HG03439 (cell line): Measurements from ENCODE around the gene CAND1.

Experiments
- ATAC-seq: cut with Tn5 transposase; IDR thresholded peaks from one replicate; pipeline ENCODE4 v1.9.1; 2021; ENCODE audit warnings: mild to moderate bottlenecking, moderate library complexity; ENCODE audit not compliant: unreplicated experiment

The CAND1 gene

DNA sequence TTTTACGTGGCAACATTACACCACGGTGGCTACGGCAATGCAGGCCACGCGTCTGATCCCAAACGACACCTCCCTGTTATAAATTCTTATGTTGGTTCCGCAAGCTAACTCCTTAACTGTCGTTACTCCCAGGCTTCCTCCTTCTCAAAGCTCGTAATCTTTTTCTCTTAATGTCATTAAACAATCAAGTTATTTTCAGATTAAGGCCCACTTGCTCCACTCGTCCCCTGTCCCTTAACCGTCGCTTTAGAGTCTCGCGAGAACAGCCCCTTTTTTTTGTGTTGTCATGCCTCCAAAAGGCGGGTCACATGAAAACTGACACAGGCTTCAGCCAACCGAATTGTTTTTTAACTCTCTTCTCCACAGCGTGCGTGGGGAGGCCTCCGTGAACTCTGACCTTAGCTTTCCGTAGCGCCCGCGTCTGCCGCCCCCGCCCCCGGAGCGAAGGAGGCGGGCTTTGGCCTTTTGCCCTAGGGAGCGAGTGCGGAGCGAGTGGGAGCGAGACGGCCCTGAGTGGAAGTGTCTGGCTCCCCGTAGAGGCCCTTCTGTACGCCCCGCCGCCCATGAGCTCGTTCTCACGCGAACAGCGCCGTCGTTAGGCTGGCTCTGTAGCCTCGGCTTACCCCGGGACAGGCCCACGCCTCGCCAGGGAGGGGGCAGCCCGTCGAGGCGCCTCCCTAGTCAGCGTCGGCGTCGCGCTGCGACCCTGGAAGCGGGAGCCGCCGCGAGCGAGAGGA is at the start of gene CAND1:
Gene CAND1 (plus strand): TSS at position 463 of the 737 bp plus-strand sequence. CDS start 360 bp downstream, outside the sequence.
- ATAC-seq: peak; percentile 80

DNA sequence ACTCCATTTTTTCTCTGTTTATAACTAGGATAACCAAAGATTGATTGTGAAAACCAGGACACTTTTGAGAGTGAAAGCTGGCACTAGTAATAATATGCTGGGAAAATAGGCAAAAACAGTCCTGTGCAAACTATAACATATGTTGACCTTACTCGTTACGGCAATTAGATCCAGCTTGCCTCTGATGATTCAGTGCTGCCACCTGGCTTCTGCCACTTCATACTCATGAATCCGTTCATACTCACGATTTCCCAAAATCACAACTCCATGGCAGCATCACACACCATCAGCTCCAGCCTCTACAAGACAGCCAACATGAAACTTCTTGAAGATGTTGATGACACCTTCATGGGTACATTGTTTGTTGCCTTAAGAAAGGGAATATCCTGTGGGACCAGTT is 49.1 kb upstream of the CAND1 start:
- ATAC-seq: no peak

DNA sequence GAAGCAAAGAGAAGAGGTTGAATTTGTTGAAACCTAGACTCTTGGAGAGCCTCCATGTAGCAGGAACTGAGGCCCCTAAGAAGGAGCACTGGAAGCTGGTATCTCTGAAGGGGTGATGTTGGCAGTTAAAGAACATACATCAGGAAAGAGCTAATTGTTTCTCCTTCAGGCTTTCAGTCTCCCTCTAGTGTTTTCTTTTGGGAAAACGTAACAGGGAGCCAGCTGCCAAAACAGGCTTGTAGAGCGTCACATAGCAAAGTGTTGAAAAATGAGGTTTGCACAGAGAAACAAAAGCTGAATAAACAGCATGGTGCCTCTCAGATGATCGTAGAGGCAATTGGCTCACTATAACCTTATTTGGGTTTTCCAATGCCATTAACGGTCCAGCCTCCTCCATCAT is 46.9 kb upstream of the CAND1 start:
- no peak for ATAC-seq

DNA sequence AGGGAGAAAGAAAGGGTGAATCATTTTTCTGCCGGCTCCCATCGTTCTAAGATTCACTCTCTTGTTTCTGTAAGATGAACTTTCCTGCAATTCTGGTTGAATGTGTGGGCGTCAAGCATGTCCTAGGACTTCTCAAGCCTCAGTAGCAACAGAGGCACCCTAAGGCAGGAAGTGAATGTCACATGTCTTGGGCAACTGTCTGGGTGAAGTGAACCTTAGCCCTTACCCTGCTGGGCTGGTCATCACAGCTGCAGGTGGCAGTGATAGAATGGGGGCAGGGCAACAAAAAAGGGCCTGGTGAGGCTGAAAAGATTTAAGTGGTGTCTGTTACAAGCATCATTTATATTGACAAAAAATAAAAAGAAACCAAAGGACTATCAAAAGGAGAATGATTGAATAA is 45.9 kb upstream of the CAND1 start:
- no peak for ATAC-seq

DNA sequence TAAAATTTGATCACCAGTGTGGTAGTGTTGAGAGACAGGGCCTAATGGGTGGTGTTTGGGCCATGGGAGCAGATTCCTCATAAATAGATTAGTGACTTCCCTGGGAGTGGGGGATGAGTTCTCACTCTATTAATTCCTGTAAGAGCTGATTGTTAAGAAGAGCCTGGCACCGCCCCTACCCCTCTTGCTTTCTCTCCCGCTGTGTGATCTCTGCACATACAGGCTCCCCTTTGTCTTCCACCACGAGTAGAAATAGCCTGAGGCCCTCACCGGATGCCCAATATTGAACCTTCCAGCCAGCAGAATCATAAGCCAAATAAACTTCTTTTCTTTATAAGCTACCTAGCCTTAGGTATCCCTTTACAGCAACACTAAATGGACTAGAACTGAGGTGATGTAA is 31.9 kb upstream of the CAND1 start:
- no peak for ATAC-seq

DNA sequence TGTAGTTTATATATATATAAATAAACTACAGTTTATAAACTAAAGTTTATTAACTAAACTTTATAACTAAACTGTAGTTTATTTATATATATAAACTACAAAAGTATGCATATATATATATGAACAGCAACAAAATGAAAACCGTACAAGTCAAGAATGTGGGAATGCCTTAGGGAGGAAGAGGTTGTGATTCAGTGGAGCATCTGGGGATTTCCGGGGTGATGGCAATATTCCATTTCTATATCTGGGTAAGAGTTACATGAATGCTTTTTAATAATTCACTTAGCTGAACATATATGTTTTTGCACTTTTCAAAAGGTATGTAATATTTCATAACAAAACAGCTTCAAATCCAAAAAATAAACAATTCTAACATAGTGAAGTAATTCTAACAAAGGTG is 30.1 kb upstream of the CAND1 start:
- no peak for ATAC-seq

DNA sequence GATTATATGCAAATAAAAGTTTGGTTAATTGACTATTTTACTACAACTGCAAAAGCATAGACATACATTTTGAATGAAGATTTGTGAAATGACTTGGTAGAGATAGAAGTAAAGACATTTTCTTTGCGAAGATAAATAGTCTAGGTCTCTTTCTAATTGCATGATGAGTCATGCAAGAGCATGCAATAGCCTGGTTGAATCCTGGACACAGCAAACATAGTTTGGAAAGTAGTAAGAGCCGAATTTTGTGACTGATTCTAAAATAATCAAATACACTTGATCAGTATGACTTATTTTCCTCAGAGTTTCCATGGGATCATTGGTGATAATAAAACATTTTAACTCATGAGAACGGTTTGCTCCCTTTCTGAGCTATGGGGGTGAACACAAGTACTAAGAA is 27.7 kb upstream of the CAND1 start:
- no peak for ATAC-seq

DNA sequence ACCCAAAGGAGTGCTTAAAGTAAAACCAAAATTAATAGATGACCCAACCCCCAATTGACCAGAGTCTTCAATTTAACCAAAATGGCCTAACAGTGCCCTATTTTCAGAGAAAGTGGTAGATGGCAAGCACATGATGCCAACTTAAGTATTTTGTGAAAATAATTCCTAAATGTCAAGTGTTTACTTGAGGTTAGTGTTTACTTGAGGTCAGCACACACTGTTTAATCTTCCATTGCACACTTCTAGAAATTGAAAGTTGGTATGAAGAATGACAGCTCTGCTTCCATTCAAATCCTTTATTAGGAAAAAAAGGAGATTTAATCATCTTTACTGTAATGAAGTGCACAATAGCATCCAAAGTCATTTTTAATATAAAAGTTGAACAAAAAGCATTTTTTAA is 25.9 kb upstream of the CAND1 start:
- ATAC-seq: no peak

DNA sequence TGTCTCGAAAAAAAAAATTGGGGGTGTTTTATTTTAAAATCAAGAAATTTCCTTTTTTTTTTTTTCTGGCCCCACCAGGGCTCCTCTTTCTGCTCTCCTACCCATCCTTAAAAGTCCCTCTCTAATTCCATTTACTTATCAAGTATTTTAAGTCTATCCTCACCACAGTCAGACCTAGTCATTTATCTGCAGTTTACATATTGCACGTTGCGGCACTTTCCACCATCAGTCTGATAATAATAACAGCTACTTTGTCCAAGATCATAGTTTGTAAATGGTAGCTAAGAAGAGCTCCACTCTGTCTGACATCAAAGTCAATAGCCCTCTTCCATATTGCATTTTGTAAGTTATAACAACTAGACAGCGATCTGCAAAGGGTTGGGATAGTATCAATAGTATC is 23.6 kb upstream of the CAND1 start:
- ATAC-seq: no peak

DNA sequence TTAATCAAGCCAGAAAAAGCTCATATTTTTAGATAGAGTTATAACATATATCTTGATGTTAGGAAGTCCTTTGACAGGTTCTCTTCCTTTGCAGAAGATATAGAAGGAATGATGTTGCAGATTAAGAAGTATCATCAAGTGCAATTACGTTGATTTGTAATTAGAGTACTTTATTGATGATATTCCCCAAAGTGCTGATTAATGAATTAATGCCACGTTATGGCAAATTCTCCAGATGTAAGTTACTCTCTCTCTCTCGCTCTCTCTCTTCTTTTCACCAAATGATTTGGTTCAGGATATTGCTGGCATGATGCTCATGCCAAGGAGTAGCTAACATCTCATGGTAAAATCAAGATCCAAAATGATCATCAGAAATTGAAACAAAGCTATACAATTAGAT is 18.1 kb upstream of the CAND1 start:
- ATAC-seq: no peak

DNA sequence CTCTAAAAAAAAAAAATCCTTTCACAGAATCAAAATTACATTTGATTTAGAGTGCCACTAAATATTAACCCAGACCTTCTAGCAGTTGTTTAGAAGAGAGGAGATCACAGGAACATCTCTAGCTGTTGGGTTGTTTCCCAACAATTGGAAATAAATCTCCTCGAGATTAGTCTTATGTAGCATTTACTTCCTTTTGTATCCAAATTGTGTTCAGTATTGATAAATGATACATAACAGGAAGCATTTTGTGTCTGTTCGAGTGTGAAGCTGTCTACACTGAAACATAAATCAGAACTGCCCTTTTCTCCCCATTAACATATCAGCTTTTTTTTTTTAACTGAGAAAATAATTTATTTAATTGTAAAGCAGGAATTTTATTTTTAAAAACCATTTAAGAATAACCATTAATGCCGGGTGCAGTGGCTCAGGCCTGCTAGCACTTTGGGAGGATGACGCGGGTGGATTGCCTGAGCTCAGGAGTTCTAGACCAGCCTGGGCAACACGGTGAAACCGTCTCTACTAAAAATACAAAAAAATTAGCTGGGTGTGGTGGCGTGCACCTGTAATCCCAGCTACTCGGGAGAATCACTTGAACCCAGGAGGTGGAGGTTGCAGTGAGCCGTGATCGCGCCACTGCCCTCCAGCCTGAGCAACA is 14.7 kb upstream of the CAND1 start:
- ATAC-seq: no peak

DNA sequence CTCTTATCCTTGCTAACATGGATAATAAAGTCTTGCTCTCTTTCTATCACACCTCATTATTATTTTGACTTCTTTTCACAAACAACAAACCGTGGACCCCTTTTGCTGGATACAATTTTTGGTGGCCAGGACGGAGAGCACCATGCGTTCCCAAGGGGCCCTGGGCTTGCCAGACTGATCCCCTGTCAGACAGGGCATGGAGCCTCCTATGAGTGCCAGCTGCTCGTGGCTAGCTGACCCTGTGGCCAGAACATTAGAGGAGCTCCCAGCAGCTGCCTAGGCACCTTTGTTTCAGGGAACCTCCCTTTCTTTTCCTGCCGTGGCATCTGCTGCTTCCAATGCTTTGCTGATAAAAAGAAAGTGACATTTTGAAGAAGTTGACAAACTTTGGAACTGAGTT is 12.5 kb upstream of the CAND1 start:
- no peak for ATAC-seq

DNA sequence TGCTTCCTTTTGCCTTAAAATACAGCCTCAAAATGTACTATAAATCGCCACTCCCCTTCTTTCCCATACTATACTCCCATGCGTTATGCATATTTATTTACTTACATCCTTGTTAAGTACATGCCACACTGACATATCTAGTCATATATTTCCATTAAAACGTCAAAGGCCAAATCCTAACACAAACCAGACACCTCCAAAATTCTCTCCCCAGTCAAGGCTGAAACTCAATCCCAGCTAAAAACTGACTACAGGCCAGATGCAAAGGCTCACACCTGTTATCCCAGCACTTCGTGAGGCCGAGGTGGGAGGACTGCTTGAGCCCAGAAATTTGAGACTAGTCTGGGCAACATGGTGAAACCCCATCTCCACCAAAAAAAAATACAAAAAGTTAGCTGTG is 5.7 kb upstream of the CAND1 start:
- ATAC-seq: no peak

DNA sequence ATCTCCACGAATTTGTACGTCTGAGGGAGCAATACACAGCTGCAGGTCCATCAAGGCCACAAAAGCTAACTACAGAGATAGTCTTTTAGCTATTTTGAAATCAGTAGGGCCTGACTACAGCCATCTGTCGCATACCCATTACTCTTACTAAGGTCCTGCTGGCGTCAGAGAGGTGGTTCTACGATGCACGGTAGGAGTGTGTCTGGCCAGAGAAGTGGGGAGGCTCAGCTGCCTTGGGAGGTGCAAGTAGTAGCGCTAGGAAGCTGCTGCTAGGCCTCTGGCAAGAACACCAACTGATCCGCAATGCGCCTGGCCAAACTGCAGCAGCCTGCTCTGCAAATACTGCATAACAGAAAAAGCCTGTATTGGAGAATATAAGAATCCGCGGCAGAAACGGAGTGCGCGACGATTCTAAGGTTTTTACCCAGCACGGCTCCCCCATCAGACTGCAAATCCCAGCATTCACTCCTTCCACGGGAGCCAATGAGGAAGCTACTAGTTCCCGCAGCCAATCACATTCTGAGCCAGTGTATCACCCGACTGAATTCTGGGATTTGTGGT is 743 bp upstream of the CAND1 start:
- peak; percentile 83 for ATAC-seq

DNA sequence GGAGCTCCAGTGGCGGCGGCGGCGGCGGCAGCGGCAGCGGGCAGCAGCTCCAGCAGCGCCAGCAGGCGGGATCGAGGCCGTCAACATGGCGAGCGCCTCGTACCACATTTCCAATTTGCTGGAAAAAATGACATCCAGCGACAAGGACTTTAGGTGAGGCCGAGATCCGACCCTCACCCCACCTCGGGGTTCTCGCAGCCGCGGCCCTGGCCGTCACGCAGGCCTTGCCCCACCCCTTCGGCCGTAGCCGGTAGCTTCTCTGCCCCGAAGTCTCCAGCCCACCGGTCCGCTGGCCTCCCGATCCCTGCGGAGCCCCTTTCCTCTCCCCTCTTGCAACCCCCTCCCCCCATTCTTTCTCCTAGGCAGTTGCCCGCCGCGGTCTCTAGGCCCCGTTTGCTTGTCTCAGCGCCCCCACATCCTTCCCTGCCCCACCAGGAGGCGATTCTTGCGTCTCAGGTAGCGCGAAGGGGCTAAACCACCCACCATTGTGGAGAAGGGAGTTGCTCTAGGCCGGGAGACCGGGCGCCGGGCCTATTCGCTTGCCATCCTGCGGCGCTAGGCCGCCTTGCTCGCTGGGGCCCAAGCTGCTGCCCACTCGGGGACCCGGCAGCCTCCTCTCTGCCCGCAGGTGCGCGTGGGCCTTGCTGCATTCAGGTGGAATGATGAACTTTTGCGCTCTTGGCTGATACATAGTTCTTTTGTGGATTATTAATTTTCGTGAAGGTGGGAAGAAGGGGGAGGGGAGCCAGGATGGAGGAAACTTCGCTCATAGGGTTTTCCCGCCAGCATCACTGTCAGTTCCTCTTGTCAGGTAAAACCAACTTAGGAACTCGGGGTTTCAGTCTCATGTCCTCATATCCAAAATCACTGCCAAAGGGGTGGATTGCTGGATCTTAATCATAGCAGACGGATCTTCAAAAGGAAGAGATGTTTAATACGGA is 745 bp downstream of the CAND1 start:
- ATAC-seq: peak; percentile 7

DNA sequence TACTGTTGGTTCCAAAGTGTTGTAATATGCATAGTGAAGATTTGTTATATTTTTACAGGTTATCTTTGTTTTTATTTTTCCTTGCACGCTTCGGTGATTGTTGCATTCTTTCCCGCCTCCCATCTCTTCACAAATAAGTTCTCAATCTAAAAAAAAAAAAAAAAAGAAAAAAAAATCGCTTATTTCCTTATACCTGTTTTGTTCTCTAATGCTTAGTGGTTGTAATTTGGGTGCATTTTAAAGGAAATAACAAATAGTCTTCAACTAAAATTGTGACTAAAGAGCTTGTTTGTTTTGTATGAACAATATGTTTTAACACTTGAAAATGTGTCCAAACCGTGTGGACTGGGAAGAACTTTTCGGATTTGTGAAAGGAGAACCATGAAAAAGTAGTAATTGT is 1.5 kb downstream of the CAND1 start:
- no peak for ATAC-seq

DNA sequence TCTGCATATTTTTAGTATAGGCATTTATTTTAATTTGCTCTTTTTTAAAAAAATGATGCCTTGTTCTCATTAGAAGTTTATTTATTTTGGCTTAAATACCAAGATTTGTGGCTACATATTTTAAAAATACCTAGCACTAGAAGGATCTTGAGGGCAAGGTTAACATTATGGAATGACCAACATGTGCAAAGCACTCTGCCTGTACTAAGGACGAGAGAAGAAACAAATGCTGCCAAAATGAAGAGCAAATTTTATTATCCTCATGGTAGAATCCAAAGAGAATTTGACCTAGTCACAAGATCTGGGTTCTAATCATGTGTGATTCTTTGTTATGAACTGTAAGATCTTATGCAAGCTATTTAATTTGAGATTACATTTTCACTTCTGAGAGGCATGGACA is 2.8 kb downstream of the CAND1 start:
- ATAC-seq: no peak

DNA sequence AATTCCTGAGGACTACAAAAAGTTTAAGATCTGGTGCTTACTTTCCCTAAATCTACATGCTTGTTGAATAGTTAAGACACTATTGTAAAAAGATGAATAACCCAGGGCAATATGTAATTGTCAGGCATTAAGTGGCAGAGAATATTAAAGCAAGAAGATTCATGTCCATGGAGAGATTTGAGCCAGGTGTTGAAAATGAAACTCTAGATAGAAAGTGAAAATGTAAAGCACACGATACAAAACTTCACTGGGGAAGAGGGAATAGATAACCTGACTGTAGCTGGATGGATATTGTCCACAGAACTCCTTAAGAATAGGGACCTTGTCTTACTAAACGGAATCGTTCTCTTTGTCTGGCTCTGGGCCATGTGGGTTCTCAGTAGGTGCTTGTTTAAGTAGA is 5.0 kb downstream of the CAND1 start:
- no peak for ATAC-seq

DNA sequence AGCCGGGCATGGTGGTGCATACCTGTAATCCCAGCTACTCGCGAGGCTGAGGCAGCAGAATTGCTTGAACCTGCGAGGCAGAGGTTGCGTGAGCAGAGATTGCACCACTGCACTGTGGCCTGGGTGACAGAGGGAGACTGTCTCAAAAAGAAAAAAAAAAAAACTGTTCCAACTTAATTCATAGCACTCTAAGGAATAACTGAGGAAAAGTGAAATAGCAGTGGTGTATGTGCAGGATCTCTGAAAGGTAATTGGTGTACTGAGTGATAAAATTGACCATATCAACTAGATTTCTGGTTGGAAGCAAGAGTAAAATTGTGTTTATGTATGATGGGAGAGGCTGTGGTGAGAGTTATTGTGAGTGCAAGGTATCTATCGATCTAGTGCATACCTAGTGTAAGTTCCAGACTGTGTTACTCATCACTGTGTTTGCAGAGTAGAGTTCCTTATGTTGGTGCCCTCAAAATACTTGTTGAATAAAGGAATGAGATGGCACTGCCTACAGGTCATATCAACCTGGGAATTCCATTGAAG is 6.3 kb downstream of the CAND1 start:
- no peak for ATAC-seq

DNA sequence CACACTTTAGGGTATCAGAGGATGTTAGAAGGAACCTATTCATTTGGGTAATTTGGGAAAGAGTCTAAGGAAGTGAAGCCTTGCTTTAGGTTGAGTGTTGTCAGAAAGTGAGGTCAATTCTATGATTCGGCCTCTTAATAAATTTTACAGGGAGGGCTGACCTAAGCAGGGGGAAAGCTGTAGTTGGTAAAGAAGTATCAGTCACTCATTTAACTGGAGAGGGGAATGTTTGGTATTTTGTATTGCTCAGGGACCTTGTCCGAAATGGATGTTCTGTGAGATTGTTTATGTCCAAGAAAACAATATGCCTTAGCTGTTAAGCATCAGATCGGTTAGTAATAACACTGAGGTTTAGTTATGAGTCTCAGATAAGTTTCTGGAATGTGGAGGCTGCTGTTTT is 7.3 kb downstream of the CAND1 start:
- ATAC-seq: no peak

DNA sequence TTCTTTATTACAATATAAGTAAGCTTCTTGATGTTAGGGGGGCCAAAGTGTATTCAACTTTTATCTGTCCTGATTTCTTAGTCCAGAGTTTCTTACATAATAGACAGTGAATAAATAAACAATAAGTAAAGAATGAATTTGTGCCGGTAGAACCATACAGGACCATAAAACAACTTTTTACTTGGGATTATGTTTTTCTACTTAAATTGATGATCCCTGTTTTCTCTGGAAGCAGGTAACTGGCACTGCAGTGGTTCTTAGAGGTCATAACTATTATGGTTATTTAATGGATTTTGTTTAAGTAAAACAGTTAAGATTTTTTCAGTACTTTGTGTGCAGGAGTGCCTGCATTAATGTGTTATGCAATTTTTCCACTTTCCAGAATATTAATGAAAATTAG is 10.5 kb downstream of the CAND1 start:
- ATAC-seq: no peak
